ENCODE results near the gene GTSE1.

GRCh38 chr22:46348099-46348695, 51.5 kb downstream of the GTSE1 start:
- no peak for TF ChIP-seq CTCF (IDR thresholded peaks at IDR 0.05)
- no peak for TF ChIP-seq EZH2 (IDR thresholded peaks at IDR 0.05)
- TF ChIP-seq EZH2phosphoT487 (IDR thresholded peaks at IDR 0.05), result no peak
